ENCODE measurements around the gene FBXO3. TPM values are rescaled to one million over a fixed set of nuclear protein-coding genes. Genes with fewer than 3 reads are reported as not detected.

The FBXO3 gene
- total RNA-seq, 1 donor from 2014 or later = 39.1 TPM

DNA sequence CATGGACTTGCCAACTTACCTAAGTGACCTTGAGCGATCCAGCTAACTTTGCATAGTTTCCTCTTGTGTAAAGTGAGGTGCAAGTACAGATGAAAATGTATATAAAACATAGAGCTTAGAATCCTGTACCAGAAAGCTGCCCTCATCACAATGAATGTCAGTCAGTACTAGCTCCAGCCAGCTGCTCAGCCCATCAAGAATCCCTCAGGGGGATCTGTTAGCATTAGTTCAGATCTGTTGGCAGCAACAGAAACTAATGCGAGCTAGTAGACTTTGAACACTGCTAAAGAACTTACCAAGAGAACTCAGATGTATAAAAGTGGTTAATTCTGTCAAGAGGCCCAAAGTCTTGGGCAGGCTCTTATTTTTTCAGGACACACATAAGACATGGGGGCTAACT lies 67.4 kb downstream of the FBXO3 start:
- Histone ChIP-seq H3K36me3 (ENCODE audit: control insufficient read depth in 3 of 3, insufficient read depth in 3 of 3, low read length in 3 of 3) (peaks cover 12 to 32% (median 22%) of the 10 kb centered on the region in 3 donors), H3K9ac (ENCODE audit: low read depth in 1 of 3, low read length in 3 of 3) (peak overlapping the region in 1 of 3 donors; percentile 9), H3K4me3 (ENCODE audit: low read length in 3 of 3) (no peak overlapping the region), H3K27ac (ENCODE audit: low read depth, low read length) (peak overlapping the region; percentile 72), H3K27me3 (ENCODE audit: control insufficient read depth in 3 of 3, insufficient read depth in 3 of 3, low read length in 3 of 3) (no peaks in the 10 kb centered on the region), H3K4me1 (ENCODE audit: control insufficient read depth in 3 of 3, insufficient read depth in 3 of 3, low read length in 3 of 3) (peaks cover 60 to 73% (median 66%) of the 10 kb centered on the region in 3 donors), H3K9me3 (ENCODE audit: control insufficient read depth in 3 of 3, low read length in 3 of 3) (no peaks in the 10 kb centered on the region)

GRCh38 chr11:33706546-33706945 lies 67.8 kb downstream of the FBXO3 start:
- H3K9ac ChIP-seq (ENCODE audit: low read depth in 1 of 3, low read length in 3 of 3) = peak overlapping the region in 1 of 3 donors; percentile 9
- H3K4me3 ChIP-seq (ENCODE audit: low read length in 3 of 3) = no peak overlapping the region
- H3K9me3 ChIP-seq (ENCODE audit: control insufficient read depth in 3 of 3, low read length in 3 of 3) = no peaks in the 10 kb centered on the region
- no peaks in the 10 kb centered on the region for H3K27me3 ChIP-seq (ENCODE audit: control insufficient read depth in 3 of 3, insufficient read depth in 3 of 3, low read length in 3 of 3)
- peaks cover 65 to 78% (median 70%) of the 10 kb centered on the region in 3 donors for H3K4me1 ChIP-seq (ENCODE audit: control insufficient read depth in 3 of 3, insufficient read depth in 3 of 3, low read length in 3 of 3)
- H3K36me3 ChIP-seq (ENCODE audit: control insufficient read depth in 3 of 3, insufficient read depth in 3 of 3, low read length in 3 of 3) = peaks cover 12 to 32% (median 22%) of the 10 kb centered on the region in 3 donors
- H3K27ac ChIP-seq (ENCODE audit: low read depth, low read length) = peak overlapping the region; percentile 72

- peak overlapping the region in 1 of 3 donors; percentile 36 for H3K9ac ChIP-seq (ENCODE audit: low read depth in 1 of 3, low read length in 3 of 3)
- H3K4me1 ChIP-seq (ENCODE audit: control insufficient read depth in 3 of 3, insufficient read depth in 3 of 3, low read length in 3 of 3) = peaks cover 76 to 83% (median 83%) of the 10 kb centered on the region in 3 donors
- H3K27ac ChIP-seq (ENCODE audit: low read depth, low read length) = peak overlapping the region; percentile 88
- no peak overlapping the region for H3K4me3 ChIP-seq (ENCODE audit: low read length in 3 of 3)
- H3K9me3 ChIP-seq (ENCODE audit: control insufficient read depth in 3 of 3, low read length in 3 of 3) = no peaks in the 10 kb centered on the region
- H3K27me3 ChIP-seq (ENCODE audit: control insufficient read depth in 3 of 3, insufficient read depth in 3 of 3, low read length in 3 of 3) = no peaks in the 10 kb centered on the region
- H3K36me3 ChIP-seq (ENCODE audit: control insufficient read depth in 3 of 3, insufficient read depth in 3 of 3, low read length in 3 of 3) = peaks cover 6 to 24% (median 12%) of the 10 kb centered on the region in 3 donors
Measured at GRCh38 chr11:33704240-33705002, 69.9 kb downstream of the FBXO3 start.

- Histone ChIP-seq H3K9ac (ENCODE audit: low read depth in 1 of 3, low read length in 3 of 3) (peak overlapping the region in 1 of 3 donors; percentile 36), H3K9me3 (ENCODE audit: control insufficient read depth in 3 of 3, low read length in 3 of 3) (no peaks in the 10 kb centered on the region), H3K27ac (ENCODE audit: low read depth, low read length) (peak overlapping the region; percentile 88), H3K4me3 (ENCODE audit: low read length in 3 of 3) (no peak overlapping the region), H3K4me1 (ENCODE audit: control insufficient read depth in 3 of 3, insufficient read depth in 3 of 3, low read length in 3 of 3) (peaks cover 70 to 80% (median 76%) of the 10 kb centered on the region in 3 donors), H3K27me3 (ENCODE audit: control insufficient read depth in 3 of 3, insufficient read depth in 3 of 3, low read length in 3 of 3) (no peaks in the 10 kb centered on the region), H3K36me3 (ENCODE audit: control insufficient read depth in 3 of 3, insufficient read depth in 3 of 3, low read length in 3 of 3) (peaks cover 5 to 17% (median 8%) of the 10 kb centered on the region in 3 donors)
Measured at GRCh38 chr11:33703788-33704187, 70.5 kb downstream of the FBXO3 start.

DNA sequence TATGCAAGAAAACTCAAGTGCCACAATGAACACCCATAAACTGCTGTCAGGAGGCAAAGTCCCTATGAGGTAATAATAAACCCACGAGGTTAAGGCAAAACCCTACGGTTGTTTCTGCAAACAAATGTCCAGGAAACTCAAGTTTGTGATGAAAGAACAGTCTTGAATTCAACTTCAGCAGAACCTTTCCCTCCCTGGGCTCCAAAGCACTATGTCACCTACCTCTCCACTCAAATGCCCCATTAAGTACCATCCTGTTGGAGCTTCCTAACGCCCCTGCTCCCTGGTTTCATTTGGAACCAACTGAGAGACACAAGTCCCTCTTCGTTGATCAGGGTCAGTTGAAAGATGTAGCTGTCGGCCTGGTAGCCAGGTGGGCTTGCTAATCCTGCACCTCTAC lies 71.1 kb downstream of the FBXO3 start:
- no peak overlapping the region for H3K9ac ChIP-seq (ENCODE audit: low read depth in 1 of 3, low read length in 3 of 3)
- H3K4me1 ChIP-seq (ENCODE audit: control insufficient read depth in 3 of 3, insufficient read depth in 3 of 3, low read length in 3 of 3) = peaks cover 66 to 76% (median 73%) of the 10 kb centered on the region in 3 donors
- peaks cover 5 to 15% (median 8%) of the 10 kb centered on the region in 3 donors for H3K36me3 ChIP-seq (ENCODE audit: control insufficient read depth in 3 of 3, insufficient read depth in 3 of 3, low read length in 3 of 3)
- H3K27ac ChIP-seq (ENCODE audit: low read depth, low read length) = peak overlapping the region; percentile 88
- no peaks in the 10 kb centered on the region for H3K9me3 ChIP-seq (ENCODE audit: control insufficient read depth in 3 of 3, low read length in 3 of 3)
- no peak overlapping the region for H3K4me3 ChIP-seq (ENCODE audit: low read length in 3 of 3)
- no peaks in the 10 kb centered on the region for H3K27me3 ChIP-seq (ENCODE audit: control insufficient read depth in 3 of 3, insufficient read depth in 3 of 3, low read length in 3 of 3)

DNA sequence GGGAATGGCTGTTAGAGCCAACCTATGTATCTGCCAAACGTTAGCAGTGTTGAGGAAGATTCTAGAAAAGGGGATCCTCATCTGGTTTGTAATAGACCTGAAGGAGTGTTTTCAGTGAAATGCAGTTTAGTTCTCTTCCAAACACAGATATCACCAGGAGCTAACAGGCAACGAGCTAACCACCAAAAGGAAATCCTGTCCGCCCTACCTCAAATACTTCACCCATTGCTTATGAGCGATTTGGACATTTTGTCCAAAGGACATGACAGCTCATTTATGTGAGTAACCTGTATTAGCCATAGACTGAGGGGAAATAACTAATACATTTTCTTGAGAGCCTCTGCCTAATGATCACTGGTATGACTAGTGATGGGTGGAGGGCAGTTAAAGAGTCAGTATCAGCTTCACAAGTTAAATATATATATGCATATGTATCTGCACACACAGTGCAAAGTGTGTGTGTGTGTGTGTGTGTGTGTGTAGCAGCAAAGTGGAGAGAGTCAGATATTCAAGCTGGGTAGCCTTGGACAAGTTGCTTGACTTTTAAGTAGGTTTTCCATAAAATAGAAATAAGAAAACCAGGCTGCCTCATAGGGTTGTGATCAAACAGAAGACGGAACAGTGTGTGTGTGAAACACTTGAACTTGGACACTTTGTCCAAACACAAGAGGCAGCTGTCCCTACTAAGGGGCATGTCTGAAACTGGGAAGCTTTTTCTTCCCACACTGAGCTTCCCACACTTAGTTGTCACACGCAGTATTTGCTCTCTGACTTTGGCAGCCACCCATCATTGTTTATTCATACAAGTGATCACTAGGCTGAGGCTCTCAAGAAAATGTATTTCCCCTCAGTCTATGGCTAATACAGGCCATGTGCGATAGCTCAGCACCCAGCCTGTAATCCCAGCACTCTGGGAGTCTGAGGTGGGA lies 72.8 kb downstream of the FBXO3 start:
- H3K27ac ChIP-seq (ENCODE audit: low read depth, low read length) = peak overlapping the region; percentile 88
- H3K4me3 ChIP-seq (ENCODE audit: low read length in 3 of 3) = peak overlapping the region; percentile 70 to 76 (median 75)
- peak overlapping the region; percentile 64 to 71 (median 66) for H3K9ac ChIP-seq (ENCODE audit: low read depth in 1 of 3, low read length in 3 of 3)
- peaks cover 0 to 7% (median 0%) of the 10 kb centered on the region in 3 donors for H3K36me3 ChIP-seq (ENCODE audit: control insufficient read depth in 3 of 3, insufficient read depth in 3 of 3, low read length in 3 of 3)
- no peaks in the 10 kb centered on the region for H3K27me3 ChIP-seq (ENCODE audit: control insufficient read depth in 3 of 3, insufficient read depth in 3 of 3, low read length in 3 of 3)
- peaks cover 58 to 72% (median 67%) of the 10 kb centered on the region in 3 donors for H3K4me1 ChIP-seq (ENCODE audit: control insufficient read depth in 3 of 3, insufficient read depth in 3 of 3, low read length in 3 of 3)
- no peaks in the 10 kb centered on the region for H3K9me3 ChIP-seq (ENCODE audit: control insufficient read depth in 3 of 3, low read length in 3 of 3)

- peak within 1 kb of the TSS; percentile 88 for H3K27ac ChIP-seq (ENCODE audit: low read depth, low read length)
- peaks cover 0 to 7% (median 0%) of the 10 kb centered on the region in 3 donors for H3K36me3 ChIP-seq (ENCODE audit: control insufficient read depth in 3 of 3, insufficient read depth in 3 of 3, low read length in 3 of 3)
- H3K27me3 ChIP-seq (ENCODE audit: control insufficient read depth in 3 of 3, insufficient read depth in 3 of 3, low read length in 3 of 3) = no peaks in the 10 kb centered on the region
- peaks cover 57 to 75% (median 68%) of the 10 kb centered on the region in 3 donors for H3K4me1 ChIP-seq (ENCODE audit: control insufficient read depth in 3 of 3, insufficient read depth in 3 of 3, low read length in 3 of 3)
- H3K4me3 ChIP-seq (ENCODE audit: low read length in 3 of 3) = peak within 1 kb of the TSS; percentile 70 to 76 (median 75)
- H3K9ac ChIP-seq (ENCODE audit: low read depth in 1 of 3, low read length in 3 of 3) = peak within 1 kb of the TSS; percentile 64 to 71 (median 66)
- H3K9me3 ChIP-seq (ENCODE audit: control insufficient read depth in 3 of 3, low read length in 3 of 3) = no peaks in the 10 kb centered on the region
Measured at GRCh38 chr11:33700502-33701271, 73.6 kb downstream of the FBXO3 start, which contains the start of gene C11orf91. Gene C11orf91, minus strand, starts transcription at chr11:33700826. Its CDS starts 86 bp downstream, at chr11:33700740.

GRCh38 chr11:33700063-33700501 lies 74.2 kb downstream of the FBXO3 start:
- no peaks in the 10 kb centered on the region for H3K27me3 ChIP-seq (ENCODE audit: control insufficient read depth in 3 of 3, insufficient read depth in 3 of 3, low read length in 3 of 3)
- H3K27ac ChIP-seq (ENCODE audit: low read depth, low read length) = peak overlapping the region; percentile 88
- peak overlapping the region in 1 of 3 donors; percentile 24 for H3K4me3 ChIP-seq (ENCODE audit: low read length in 3 of 3)
- H3K36me3 ChIP-seq (ENCODE audit: control insufficient read depth in 3 of 3, insufficient read depth in 3 of 3, low read length in 3 of 3) = peaks cover 0 to under 1% (median 0%) of the 10 kb centered on the region in 3 donors
- H3K9ac ChIP-seq (ENCODE audit: low read depth in 1 of 3, low read length in 3 of 3) = peak overlapping the region in 1 of 3 donors; percentile 65
- peaks cover 56 to 75% (median 68%) of the 10 kb centered on the region in 3 donors for H3K4me1 ChIP-seq (ENCODE audit: control insufficient read depth in 3 of 3, insufficient read depth in 3 of 3, low read length in 3 of 3)
- H3K9me3 ChIP-seq (ENCODE audit: control insufficient read depth in 3 of 3, low read length in 3 of 3) = no peaks in the 10 kb centered on the region

DNA sequence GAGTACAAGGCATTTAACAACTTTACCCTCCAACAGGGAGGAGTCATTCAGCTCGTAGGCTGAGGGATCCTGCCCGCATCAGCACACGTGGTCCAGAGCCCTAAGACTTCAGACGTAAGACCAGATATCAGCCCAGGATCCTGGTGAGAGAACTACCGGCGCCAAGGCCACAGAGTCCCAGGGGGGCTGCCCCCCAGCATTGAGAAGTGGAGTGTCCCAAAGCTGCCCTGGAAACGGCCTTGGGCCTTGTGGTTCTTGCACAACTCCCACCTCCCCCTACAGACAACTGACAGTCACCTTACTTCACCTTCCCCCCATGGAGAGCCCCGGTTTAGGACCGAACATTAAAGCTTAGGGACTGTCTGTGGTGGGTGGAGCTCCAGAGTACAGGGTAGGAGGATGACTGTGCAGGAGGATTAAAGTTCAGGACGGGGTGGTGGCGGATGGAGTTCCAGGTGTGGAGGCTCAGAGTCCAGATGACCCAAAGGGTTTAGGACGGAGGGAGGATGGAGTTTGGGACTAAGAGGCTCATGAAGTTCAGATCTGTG lies 74.7 kb downstream of the FBXO3 start:
- no peaks in the 10 kb centered on the region for H3K27me3 ChIP-seq (ENCODE audit: control insufficient read depth in 3 of 3, insufficient read depth in 3 of 3, low read length in 3 of 3)
- H3K4me1 ChIP-seq (ENCODE audit: control insufficient read depth in 3 of 3, insufficient read depth in 3 of 3, low read length in 3 of 3) = peaks cover 56 to 75% (median 68%) of the 10 kb centered on the region in 3 donors
- H3K4me3 ChIP-seq (ENCODE audit: low read length in 3 of 3) = no peak overlapping the region
- no peaks in the 10 kb centered on the region for H3K36me3 ChIP-seq (ENCODE audit: control insufficient read depth in 3 of 3, insufficient read depth in 3 of 3, low read length in 3 of 3)
- peak overlapping the region; percentile 88 for H3K27ac ChIP-seq (ENCODE audit: low read depth, low read length)
- no peaks in the 10 kb centered on the region for H3K9me3 ChIP-seq (ENCODE audit: control insufficient read depth in 3 of 3, low read length in 3 of 3)
- peak overlapping the region in 1 of 3 donors; percentile 65 for H3K9ac ChIP-seq (ENCODE audit: low read depth in 1 of 3, low read length in 3 of 3)
